Dendritic cell treated with granulocyte-macrophage colony-stimulating factor and Interleukin-4, amounts not matched to agents 40 ng/mL and 50 ng/mL, for 4 days (primary cell): Measurements from ENCODE around the gene TREM1.

Experiments
- H3K27ac Mint-ChIP-seq: one replicate; pipeline ENCODE4 v1.8.0; 2022; ENCODE audit warnings: mild to moderate bottlenecking, mixed read lengths
- H3K27me3 Mint-ChIP-seq: one replicate; pipeline ENCODE4 v1.8.0; 2022; ENCODE audit warnings: mild to moderate bottlenecking, mixed read lengths
- H3K36me3 Mint-ChIP-seq: one replicate; pipeline ENCODE4 v1.8.0; 2022; ENCODE audit warnings: low read depth, mixed read lengths
- H3K4me1 Mint-ChIP-seq: one replicate; pipeline ENCODE4 v1.8.0; 2022; ENCODE audit warnings: low read depth, mixed read lengths
- H3K4me3 Mint-ChIP-seq: one replicate; pipeline ENCODE4 v1.8.0; 2022; ENCODE audit warnings: mild to moderate bottlenecking, moderate library complexity, mixed read lengths
- H3K9me3 Mint-ChIP-seq: one replicate; pipeline ENCODE4 v1.8.0; 2022; ENCODE audit warnings: mixed read lengths
- intact Hi-C: fragments of 100-400 bp; cut with micrococcal nuclease; formaldehyde crosslinking; loops from one replicate; pipeline ENCODE4 v1.15.0; 2022

Gene TREM1

GRCh38 chr6:41286544-41287346, at the start of gene TREM1:
Gene TREM1, minus strand, starts transcription at chr6:41286682. Its CDS starts 27 bp downstream, at chr6:41286655.
- Mint-ChIP-seq H3K36me3 (no peaks in the 10 kb centered on the region), H3K27ac (peak within 1 kb of the TSS; percentile 92), H3K4me3 (no peak within 1 kb of the TSS), H3K4me1 (peaks cover 69% of the 10 kb centered on the region), H3K9me3 (no peaks in the 10 kb centered on the region), H3K27me3 (no peaks in the 10 kb centered on the region)
- intact Hi-C loops: loop anchor here (5.0 kb wide), 1 partner anchor 214 kb away; the partner anchor contains the start of genes NFYA and OARD1

- intact Hi-C loops: no loop called here
- H3K4me1 Mint-ChIP-seq: peaks cover 36% of the 10 kb centered on the region
- H3K27ac Mint-ChIP-seq: no peak overlapping the region
- peaks cover 17% of the 10 kb centered on the region for H3K27me3 Mint-ChIP-seq
- H3K9me3 Mint-ChIP-seq: no peaks in the 10 kb centered on the region
- no peak overlapping the region for H3K4me3 Mint-ChIP-seq
- H3K36me3 Mint-ChIP-seq: no peaks in the 10 kb centered on the region
Measured at GRCh38 chr6:41335943-41336342, 49.5 kb upstream of the TREM1 start.

GRCh38 chr6:41335296-41335695, 48.8 kb upstream of the TREM1 start, which contains the start of gene NCR2:
Gene NCR2, plus strand, starts transcription at chr6:41335608. Its CDS starts 269 bp downstream, at chr6:41335877.
- H3K4me1 Mint-ChIP-seq: peaks cover 36% of the 10 kb centered on the region
- peaks cover 15% of the 10 kb centered on the region for H3K27me3 Mint-ChIP-seq
- H3K4me3 Mint-ChIP-seq: no peak within 1 kb of the TSS
- intact Hi-C loops: no loop called here
- H3K9me3 Mint-ChIP-seq: no peaks in the 10 kb centered on the region
- no peaks in the 10 kb centered on the region for H3K36me3 Mint-ChIP-seq
- H3K27ac Mint-ChIP-seq: no peak within 1 kb of the TSS

GRCh38 chr6:41334482-41335040, 48.1 kb upstream of the TREM1 start:
- H3K27ac Mint-ChIP-seq: no peak overlapping the region
- no peaks in the 10 kb centered on the region for H3K36me3 Mint-ChIP-seq
- no peak overlapping the region for H3K4me3 Mint-ChIP-seq
- intact Hi-C loops: no loop called here
- H3K4me1 Mint-ChIP-seq: peaks cover 36% of the 10 kb centered on the region
- H3K27me3 Mint-ChIP-seq: peaks cover 18% of the 10 kb centered on the region
- no peaks in the 10 kb centered on the region for H3K9me3 Mint-ChIP-seq

GRCh38 chr6:41332842-41333736, 46.6 kb upstream of the TREM1 start:
- Mint-ChIP-seq H3K27ac (no peak overlapping the region), H3K4me3 (no peak overlapping the region), H3K9me3 (no peaks in the 10 kb centered on the region), H3K36me3 (no peaks in the 10 kb centered on the region), H3K27me3 (peaks cover 27% of the 10 kb centered on the region), H3K4me1 (peaks cover 36% of the 10 kb centered on the region)
- intact Hi-C loops: no loop called here

- H3K4me3 Mint-ChIP-seq: no peak overlapping the region
- no peaks in the 10 kb centered on the region for H3K9me3 Mint-ChIP-seq
- peaks cover 27% of the 10 kb centered on the region for H3K27me3 Mint-ChIP-seq
- intact Hi-C loops: no loop called here
- peaks cover 36% of the 10 kb centered on the region for H3K4me1 Mint-ChIP-seq
- no peaks in the 10 kb centered on the region for H3K36me3 Mint-ChIP-seq
- no peak overlapping the region for H3K27ac Mint-ChIP-seq
Measured at GRCh38 chr6:41332241-41332640, 45.8 kb upstream of the TREM1 start.

GRCh38 chr6:41331401-41332150, 45.1 kb upstream of the TREM1 start:
- intact Hi-C loops: no loop called here
- no peaks in the 10 kb centered on the region for H3K9me3 Mint-ChIP-seq
- no peak overlapping the region for H3K4me3 Mint-ChIP-seq
- H3K27me3 Mint-ChIP-seq: peaks cover 28% of the 10 kb centered on the region
- H3K27ac Mint-ChIP-seq: no peak overlapping the region
- no peaks in the 10 kb centered on the region for H3K36me3 Mint-ChIP-seq
- H3K4me1 Mint-ChIP-seq: peaks cover 36% of the 10 kb centered on the region

GRCh38 chr6:41327177-41327576, 40.7 kb upstream of the TREM1 start:
- Mint-ChIP-seq H3K27ac (no peak overlapping the region), H3K27me3 (peaks cover 26% of the 10 kb centered on the region), H3K4me1 (peaks cover 3% of the 10 kb centered on the region), H3K4me3 (no peak overlapping the region), H3K9me3 (no peaks in the 10 kb centered on the region), H3K36me3 (no peaks in the 10 kb centered on the region)
- intact Hi-C loops: no loop called here

- no peaks in the 10 kb centered on the region for H3K9me3 Mint-ChIP-seq
- intact Hi-C loops: no loop called here
- H3K27me3 Mint-ChIP-seq: peaks cover 27% of the 10 kb centered on the region
- no peak overlapping the region for H3K27ac Mint-ChIP-seq
- no peaks in the 10 kb centered on the region for H3K36me3 Mint-ChIP-seq
- H3K4me3 Mint-ChIP-seq: no peak overlapping the region
- H3K4me1 Mint-ChIP-seq: no peaks in the 10 kb centered on the region
Measured at GRCh38 chr6:41326092-41326491, 39.6 kb upstream of the TREM1 start.

- H3K9me3 Mint-ChIP-seq: no peaks in the 10 kb centered on the region
- no peak overlapping the region for H3K27ac Mint-ChIP-seq
- no peak overlapping the region for H3K4me3 Mint-ChIP-seq
- H3K4me1 Mint-ChIP-seq: no peaks in the 10 kb centered on the region
- H3K27me3 Mint-ChIP-seq: peaks cover 27% of the 10 kb centered on the region
- no peaks in the 10 kb centered on the region for H3K36me3 Mint-ChIP-seq
- intact Hi-C loops: no loop called here
Measured at GRCh38 chr6:41325446-41326066, 39.1 kb upstream of the TREM1 start.

- peaks cover 11% of the 10 kb centered on the region for H3K27me3 Mint-ChIP-seq
- intact Hi-C loops: no loop called here
- no peaks in the 10 kb centered on the region for H3K36me3 Mint-ChIP-seq
- H3K4me3 Mint-ChIP-seq: no peak overlapping the region
- H3K9me3 Mint-ChIP-seq: no peaks in the 10 kb centered on the region
- H3K4me1 Mint-ChIP-seq: peaks cover 13% of the 10 kb centered on the region
- no peak overlapping the region for H3K27ac Mint-ChIP-seq
Measured at GRCh38 chr6:41321183-41321582, 34.7 kb upstream of the TREM1 start.

GRCh38 chr6:41318654-41319565, 32.4 kb upstream of the TREM1 start:
- no peaks in the 10 kb centered on the region for H3K36me3 Mint-ChIP-seq
- peak overlapping the region; percentile 48 for H3K27ac Mint-ChIP-seq
- peaks cover 12% of the 10 kb centered on the region for H3K27me3 Mint-ChIP-seq
- H3K4me3 Mint-ChIP-seq: peak overlapping the region; percentile 61
- H3K9me3 Mint-ChIP-seq: no peaks in the 10 kb centered on the region
- H3K4me1 Mint-ChIP-seq: peaks cover 13% of the 10 kb centered on the region
- intact Hi-C loops: loop anchor here (2.0 to 10.0 kb wide), 5 partner anchors 42 to 312 kb away; partner anchors contain the start of genes NFYA, OARD1 and TREML4
